A549 (cell line): Measurements from ENCODE around the gene CNTFR.
A peak's percentile ranks its signal among the peaks of the same experiment; 100 is the strongest.

Experiments
- CTCF ChIP-seq: fragments of >200 bp; sonication (Bioruptor Twin); formaldehyde crosslinking; IDR thresholded peaks from 3 replicates; pipeline ENCODE4 v1.5.1; 2016
- EHMT2 ChIP-seq: fragments of 200-600 bp; sonication (generic); IDR thresholded peaks from 2 replicates; pipeline ENCODE4 v1.6.1; 2016; ENCODE audit warnings: antibody characterized with exemption, low read depth, mild to moderate bottlenecking, moderate library complexity
- EP300 ChIP-seq, 2 experiments: fragments of >200 bp; sonication (Bioruptor Twin); formaldehyde crosslinking; IDR thresholded peaks; 2 replicates in 1 of 2; 3 replicates in 1 of 2; pipeline ENCODE4 v1.6.1; 2016 to 2017
- FOSB ChIP-seq: fragments of 250-450 bp; sonication (Bioruptor Pico); IDR thresholded peaks from 2 replicates; pipeline ENCODE4 v1.5.0; 2020; ENCODE audit warnings: mild to moderate bottlenecking, moderate library complexity
- NPAS2 ChIP-seq: fragments of 250-450 bp; sonication (Bioruptor Pico); IDR thresholded peaks from 2 replicates; pipeline ENCODE4 v1.8.0; 2022; ENCODE audit warnings: mild to moderate bottlenecking, moderate library complexity, borderline replicate concordance
- POLR2A ChIP-seq: IDR thresholded peaks from 2 replicates; pipeline ENCODE4 v1.6.1; 2012; ENCODE audit warnings: mild to moderate bottlenecking, low read length

- TF ChIP-seq NPAS2: no peak
- peak; percentile 65 for TF ChIP-seq CTCF
- TF ChIP-seq EP300 (IDR thresholded peaks at IDR 0.05): no peak
- TF ChIP-seq POLR2A: no peak
- no peak for TF ChIP-seq EHMT2
- TF ChIP-seq FOSB: no peak
Measured at GRCh38 chr9:34546834-34547827, 42.4 kb downstream of the CNTFR start.
